DMS153 treated with DMSO at 0.1 percent for 48 hours (cell line): ENCODE data around the gene GAGE12D.
"Not testable (repeated sequence)": the region's sequence is repeated elsewhere in the genome, so short reads cannot be mapped to it uniquely, and the experiment has no call there.

Experiments used
- DNase-seq: peaks from one replicate; lab custom pipeline; 2025; ENCODE audit not compliant: unreplicated experiment; lab: John Stamatoyannopoulos, UW

GAGE12D gene, protein sequence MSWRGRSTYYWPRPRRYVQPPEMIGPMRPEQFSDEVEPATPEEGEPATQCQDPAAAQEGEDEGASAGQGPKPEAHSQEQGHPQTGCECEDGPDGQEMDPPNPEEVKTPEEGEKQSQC

GRCh38 chrX:49541433-49541832 is at the start of gene GAGE12D:
TSS of gene GAGE12D (plus strand) at chrX:49541733. CDS start at chrX:49542888, 1,155 bp downstream.
- not testable (repeated sequence) for DNase-seq

- DNase-seq = not testable (repeated sequence)
Observed at GRCh38 chrX:49531877-49532276, 9.7 kb upstream of the GAGE12D start, which contains the start of gene GAGE12C. TSS of gene GAGE12C (plus strand) at chrX:49532177. CDS start at chrX:49533332, 1,155 bp downstream.

- not testable (repeated sequence) for DNase-seq
Observed at GRCh38 chrX:49550989-49551388, 9.5 kb downstream of the GAGE12D start, which contains the start of gene GAGE12E. TSS of gene GAGE12E (plus strand) at chrX:49551289. CDS start at chrX:49552444, 1,155 bp downstream.

DNA sequence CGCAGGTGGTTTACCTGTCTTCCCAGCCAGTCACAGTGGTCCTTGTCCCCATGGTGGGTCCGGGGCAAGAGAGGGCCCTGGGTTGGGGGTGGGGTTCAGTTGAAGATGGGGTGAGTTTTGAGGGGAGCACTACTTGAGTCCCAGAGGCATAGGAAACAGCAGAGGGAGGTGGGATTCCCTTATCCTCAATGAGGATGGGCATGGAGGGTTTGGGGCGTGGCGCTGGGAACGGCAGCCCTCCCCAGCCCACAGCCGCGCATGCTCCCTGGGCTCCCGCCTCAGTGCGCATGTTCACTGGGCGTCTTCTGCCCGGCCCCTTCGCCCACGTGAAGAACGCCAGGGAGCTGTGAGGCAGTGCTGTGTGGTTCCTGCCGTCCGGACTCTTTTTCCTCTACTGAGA is 19.0 kb downstream of the GAGE12D start, which contains the start of gene GAGE12F:
TSS of gene GAGE12F (plus strand) at position 301 of the 400 bp plus-strand sequence. CDS start 1,155 bp downstream, outside the sequence.
- not testable (repeated sequence) for DNase-seq

- not testable (repeated sequence) for DNase-seq
Observed at GRCh38 chrX:49568728-49569127, 27.2 kb downstream of the GAGE12D start.

DNA sequence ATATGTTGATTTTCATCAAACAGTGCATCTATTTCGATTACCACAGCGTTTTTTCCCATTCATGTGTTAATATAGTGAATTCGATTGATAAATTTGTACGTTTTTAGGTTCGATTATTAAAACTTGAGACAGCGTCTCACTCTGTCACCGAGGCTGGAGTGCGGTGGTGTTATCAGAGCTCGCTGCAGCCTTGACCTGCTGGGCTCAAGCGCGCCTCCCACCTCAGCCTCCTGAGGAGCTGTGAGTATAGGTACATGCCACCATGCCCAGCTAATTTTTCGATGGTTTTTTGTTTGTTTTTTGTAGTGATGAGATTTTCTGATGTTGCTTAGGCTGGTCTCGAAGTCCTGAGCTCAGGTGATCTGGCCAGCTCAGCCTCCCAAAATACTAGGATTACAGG is 27.6 kb downstream of the GAGE12D start:
- not testable (repeated sequence) for DNase-seq

GRCh38 chrX:49570100-49570499 is 28.6 kb downstream of the GAGE12D start, which contains the start of gene GAGE12G:
TSS of gene GAGE12G (plus strand) at chrX:49570400. CDS start at chrX:49571555, 1,155 bp downstream.
- DNase-seq = not testable (repeated sequence)

DNA sequence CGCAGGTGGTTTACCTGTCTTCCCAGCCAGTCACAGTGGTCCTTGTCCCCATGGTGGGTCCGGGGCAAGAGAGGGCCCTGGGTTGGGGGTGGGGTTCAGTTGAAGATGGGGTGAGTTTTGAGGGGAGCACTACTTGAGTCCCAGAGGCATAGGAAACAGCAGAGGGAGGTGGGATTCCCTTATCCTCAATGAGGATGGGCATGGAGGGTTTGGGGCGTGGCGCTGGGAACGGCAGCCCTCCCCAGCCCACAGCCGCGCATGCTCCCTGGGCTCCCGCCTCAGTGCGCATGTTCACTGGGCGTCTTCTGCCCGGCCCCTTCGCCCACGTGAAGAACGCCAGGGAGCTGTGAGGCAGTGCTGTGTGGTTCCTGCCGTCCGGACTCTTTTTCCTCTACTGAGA is 38.1 kb downstream of the GAGE12D start, which contains the start of gene GAGE12H:
TSS of gene GAGE12H (plus strand) at position 301 of the 400 bp plus-strand sequence. CDS start 1,155 bp downstream, outside the sequence.
- DNase-seq = not testable (repeated sequence)

DNA sequence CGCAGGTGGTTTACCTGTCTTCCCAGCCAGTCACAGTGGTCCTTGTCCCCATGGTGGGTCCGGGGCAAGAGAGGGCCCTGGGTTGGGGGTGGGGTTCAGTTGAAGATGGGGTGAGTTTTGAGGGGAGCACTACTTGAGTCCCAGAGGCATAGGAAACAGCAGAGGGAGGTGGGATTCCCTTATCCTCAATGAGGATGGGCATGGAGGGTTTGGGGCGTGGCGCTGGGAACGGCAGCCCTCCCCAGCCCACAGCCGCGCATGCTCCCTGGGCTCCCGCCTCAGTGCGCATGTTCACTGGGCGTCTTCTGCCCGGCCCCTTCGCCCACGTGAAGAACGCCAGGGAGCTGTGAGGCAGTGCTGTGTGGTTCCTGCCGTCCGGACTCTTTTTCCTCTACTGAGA is 47.7 kb downstream of the GAGE12D start, which contains the start of gene GAGE2A:
TSS of gene GAGE2A (plus strand) at position 301 of the 400 bp plus-strand sequence. CDS start 1,155 bp downstream, outside the sequence.
- DNase-seq = not testable (repeated sequence)

- not testable (repeated sequence) for DNase-seq
Observed at GRCh38 chrX:49589769-49590478, 48.4 kb downstream of the GAGE12D start.

- DNase-seq = not testable (repeated sequence)
Observed at GRCh38 chrX:49590488-49590887, 49.0 kb downstream of the GAGE12D start.
